CD8-positive, alpha-beta memory T cell (primary cell): ENCODE results near the gene MIGA2. TPM values are rescaled to one million over a fixed set of nuclear protein-coding genes. Genes with fewer than 3 reads are reported as not detected.
A peak's percentile ranks its signal among the peaks of the same experiment; 100 is the strongest.

ENCODE experiments used
- CTCF ChIA-PET: fragments of 350-600 bp; sonication (Branson Sonifier 250); formaldehyde crosslinking; loops from one replicate; lab custom pipeline; 2021; ENCODE audit warnings: antibody characterized with exemption; lab: Charles Lee
- POLR2A ChIA-PET: fragments of 350-600 bp; sonication (Branson Sonifier 250); formaldehyde crosslinking; loops from one replicate; lab custom pipeline; 2021; ENCODE audit warnings: antibody characterized with exemption; lab: Charles Lee
- DNase-seq, 5 donors: peaks; one replicate each; pipeline versions ENCODE4 v3.0.0 to v3.0.0-alpha.2; 2020 to 2022; ENCODE audit warnings: mixed read lengths in 1 of 5
- H3K27ac ChIP-seq: one replicate; pipeline ENCODE4 v1.7.0; 2013; ENCODE audit warnings: low read depth, mild to moderate bottlenecking, low read length, moderate library complexity
- H3K27me3 ChIP-seq: 2 replicates; pipeline ENCODE4 v1.7.0; 2013; ENCODE audit warnings: low read length, mild to moderate bottlenecking; ENCODE audit not compliant: insufficient read depth, poor library complexity, severe bottlenecking
- H3K36me3 ChIP-seq: 2 replicates; pipeline ENCODE4 v1.7.0; 2013; ENCODE audit warnings: mild to moderate bottlenecking, low read length, moderate library complexity; ENCODE audit not compliant: insufficient read depth
- H3K4me1 ChIP-seq: 2 replicates; pipeline ENCODE4 v1.7.0; 2013; ENCODE audit warnings: mild to moderate bottlenecking, low read length, moderate library complexity; ENCODE audit not compliant: insufficient read depth
- H3K4me3 ChIP-seq: 2 replicates; pipeline ENCODE4 v1.7.0; 2013; ENCODE audit warnings: mild to moderate bottlenecking, low read length
- H3K9me3 ChIP-seq: 2 replicates; pipeline ENCODE4 v1.7.0; 2013; ENCODE audit warnings: mild to moderate bottlenecking, low read length
- H3K27ac Mint-ChIP-seq, 8 donors: one replicate each; pipeline ENCODE4 v1.8.0; 2020 to 2021; ENCODE audit warnings: mixed read lengths in 8 of 8, mild to moderate bottlenecking in 6 of 8, inconsistent platforms in 3 of 8, moderate library complexity in 3 of 8
- H3K27me3 Mint-ChIP-seq, 2 donors: one replicate each; pipeline ENCODE4 v1.8.0; 2020 to 2021; ENCODE audit warnings: mixed read lengths in 2 of 2, mild to moderate bottlenecking in 1 of 2, moderate library complexity in 1 of 2
- H3K36me3 Mint-ChIP-seq, 3 donors: one replicate each; pipeline ENCODE4 v1.8.0; 2020 to 2021; ENCODE audit warnings: mixed read lengths in 3 of 3, inconsistent platforms in 1 of 3, mild to moderate bottlenecking in 1 of 3
- H3K4me1 Mint-ChIP-seq, 3 donors: one replicate each; pipeline ENCODE4 v1.8.0; 2020 to 2021; ENCODE audit warnings: mixed read lengths in 3 of 3, inconsistent platforms in 1 of 3, mild to moderate bottlenecking in 1 of 3
- H3K4me3 Mint-ChIP-seq, 7 donors: one replicate each; pipeline ENCODE4 v1.8.0; 2020 to 2021; ENCODE audit warnings: mixed read lengths in 7 of 7, mild to moderate bottlenecking in 6 of 7, moderate library complexity in 4 of 7, inconsistent platforms in 2 of 7
- H3K9me3 Mint-ChIP-seq, 5 donors: one replicate each; pipeline ENCODE4 v1.8.0; 2020 to 2022; ENCODE audit warnings: mixed read lengths in 5 of 5, mild to moderate bottlenecking in 3 of 5, moderate library complexity in 2 of 5, inconsistent platforms in 1 of 5
- polyA plus RNA-seq: library from polyadenylated mRNA; unstranded; fragments of 300-500 nt; fragmentation: Illumina TruSeq; gene quantifications from one replicate; pipeline ENCODE4 v1.2.3, GENCODE V29; 2021
- total RNA-seq, 2 experiments: library from RNA; stranded (reverse); gene quantifications; one replicate each; pipeline ENCODE4 v1.2.3, GENCODE V29; 2021

MIGA2 gene
- total and polyA plus RNA-seq, 3 experiments from 2014 or later, result 13.0 to 38.8 (median 35.5) TPM

DNA sequence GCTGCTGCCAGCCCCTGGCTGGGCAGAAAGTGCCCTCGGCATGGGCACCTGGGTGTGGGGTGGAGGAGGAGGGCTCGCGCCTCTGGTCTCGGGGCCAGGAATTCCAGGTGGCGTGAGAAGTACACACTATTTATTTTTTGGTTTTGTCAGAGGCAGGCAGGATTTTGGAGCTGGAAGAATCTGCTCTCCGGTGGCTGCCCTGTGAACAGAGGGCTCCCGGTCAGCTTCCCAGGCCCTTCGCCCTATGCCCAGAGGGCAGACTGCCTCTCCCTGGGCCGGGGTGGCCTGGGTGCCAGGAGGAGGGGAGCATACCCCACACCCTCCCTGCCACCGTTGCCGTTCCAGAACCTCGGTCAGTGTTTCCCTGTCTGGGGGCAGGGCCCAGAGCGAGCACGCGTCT, 52.8 kb downstream of the MIGA2 start:
- Histone ChIP-seq H3K27me3 (no peaks in the 10 kb centered on the region), H3K36me3 (peaks cover 28% of the 10 kb centered on the region), H3K9me3 (no peaks in the 10 kb centered on the region), H3K4me1 (no peaks in the 10 kb centered on the region), H3K4me3 (no peak overlapping the region), H3K27ac (no peak overlapping the region)
- Mint-ChIP-seq H3K27ac (no peak overlapping the region), H3K27me3 (no peaks in the 10 kb centered on the region), H3K9me3 (no peaks in the 10 kb centered on the region), H3K4me3 (no peak overlapping the region), H3K36me3 (peaks cover 0 to 53% (median 6%) of the 10 kb centered on the region in 3 donors), H3K4me1 (no peaks in the 10 kb centered on the region)
- no peak for DNase-seq
- POLR2A ChIA-PET, result no interaction called here
- CTCF ChIA-PET, result no interaction called here

DNA sequence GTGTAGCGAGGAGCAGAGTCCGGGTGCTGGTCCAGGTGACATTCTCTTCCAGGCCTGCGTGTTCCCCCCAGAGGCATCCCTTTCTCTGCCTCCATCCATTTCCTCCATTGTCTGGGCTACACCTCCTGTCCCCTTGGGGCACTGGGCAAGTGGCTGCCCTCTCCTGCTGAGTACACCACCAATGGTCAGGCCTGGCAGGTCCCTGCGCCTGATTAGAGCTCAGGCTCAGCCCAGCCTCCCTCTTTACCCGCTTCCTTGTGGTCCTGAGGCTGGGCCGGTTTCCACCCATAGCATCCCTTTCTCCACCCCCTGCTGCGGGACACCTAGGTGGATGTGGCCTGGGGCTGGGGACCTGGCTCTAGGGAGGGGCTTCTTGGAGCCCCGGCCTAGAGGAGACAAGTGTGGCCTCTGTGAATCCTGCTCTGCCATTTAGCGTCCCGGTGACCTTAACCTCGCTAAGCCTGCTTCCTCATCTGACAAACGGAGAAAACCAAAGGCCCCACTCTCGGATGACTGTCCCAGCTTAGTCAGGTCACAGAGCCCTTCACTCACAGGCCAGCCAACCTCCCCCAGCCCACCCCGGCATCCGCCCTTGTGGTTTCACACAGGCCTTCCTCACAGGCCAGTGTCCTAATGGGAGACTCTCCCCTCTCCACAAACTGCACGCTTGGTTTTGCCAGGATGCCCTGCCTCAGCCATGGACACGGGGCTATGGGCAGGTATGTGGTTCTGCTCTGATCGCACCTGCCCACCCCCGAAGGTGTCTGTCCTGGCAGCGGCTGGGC, 57.4 kb downstream of the MIGA2 start:
- no peaks in the 10 kb centered on the region for H3K27me3 ChIP-seq
- no peaks in the 10 kb centered on the region for H3K9me3 Mint-ChIP-seq
- H3K27ac ChIP-seq, result no peak overlapping the region
- H3K27me3 Mint-ChIP-seq, result no peaks in the 10 kb centered on the region
- no peak overlapping the region for H3K4me3 Mint-ChIP-seq
- CTCF ChIA-PET, result no interaction called here
- peak overlapping the region in 2 of 8 donors; percentile 29 to 93 for H3K27ac Mint-ChIP-seq
- H3K4me3 ChIP-seq, result no peak overlapping the region
- H3K9me3 ChIP-seq, result no peaks in the 10 kb centered on the region
- H3K4me1 ChIP-seq, result no peaks in the 10 kb centered on the region
- no peaks in the 10 kb centered on the region for H3K4me1 Mint-ChIP-seq
- no peak for DNase-seq
- peaks cover 1% of the 10 kb centered on the region for H3K36me3 ChIP-seq
- POLR2A ChIA-PET, result no interaction called here
- peaks cover 0 to 27% (median 6%) of the 10 kb centered on the region in 3 donors for H3K36me3 Mint-ChIP-seq

DNA sequence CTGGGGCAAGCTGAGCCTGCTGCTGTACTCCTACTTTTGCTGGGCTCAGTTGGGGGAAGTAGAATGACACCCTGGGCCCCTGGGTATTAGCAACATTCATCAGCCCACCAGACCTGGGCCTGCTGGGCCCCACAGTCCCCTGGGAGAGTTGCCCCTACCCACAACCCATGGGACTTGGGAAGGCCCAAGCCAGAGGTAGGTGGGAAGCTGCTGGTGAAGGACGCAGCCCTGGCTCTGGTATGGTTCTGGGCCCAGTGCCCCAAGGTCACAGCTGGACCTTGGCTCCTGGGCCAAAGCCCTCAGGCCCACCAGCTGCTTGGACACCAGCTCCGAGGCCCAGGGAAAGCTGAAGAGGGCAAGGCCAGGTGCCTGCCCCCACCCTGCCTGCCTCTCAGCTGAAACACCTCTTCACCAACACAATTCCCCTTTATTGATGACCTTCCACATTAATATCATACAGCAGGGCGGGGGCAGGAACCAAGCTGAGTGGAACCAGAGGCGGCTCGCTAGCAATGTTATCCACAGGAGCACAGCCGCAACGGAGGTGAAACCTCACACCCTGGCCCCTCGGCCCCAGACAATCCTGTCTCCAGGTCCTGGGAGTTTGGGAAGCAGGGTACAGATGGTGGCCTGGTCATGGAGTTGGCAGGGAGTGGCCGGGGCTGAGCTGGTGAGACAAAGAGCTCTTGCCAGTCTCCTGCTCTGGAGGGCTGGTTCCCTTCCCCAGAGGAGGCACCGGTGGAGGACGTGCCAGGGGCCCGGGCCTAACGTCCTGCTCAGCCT, 58.2 kb downstream of the MIGA2 start:
- H3K4me3 ChIP-seq, result no peak overlapping the region
- H3K9me3 ChIP-seq, result no peaks in the 10 kb centered on the region
- no peak overlapping the region for H3K27ac ChIP-seq
- Mint-ChIP-seq H3K4me3 (no peak overlapping the region), H3K9me3 (no peaks in the 10 kb centered on the region), H3K36me3 (peaks cover 0 to 21% (median 6%) of the 10 kb centered on the region in 3 donors), H3K27ac (no peak overlapping the region), H3K27me3 (no peaks in the 10 kb centered on the region), H3K4me1 (no peaks in the 10 kb centered on the region)
- CTCF ChIA-PET, result interaction anchor here (0.7 to 1.3 kb wide), 2 partner anchors 44 to 80 kb away, joined by 3 read pairs; no protein-coding TSS in a partner anchor
- no peak for DNase-seq
- no peaks in the 10 kb centered on the region for H3K4me1 ChIP-seq
- no peaks in the 10 kb centered on the region for H3K36me3 ChIP-seq
- H3K27me3 ChIP-seq, result no peaks in the 10 kb centered on the region
- POLR2A ChIA-PET, result no interaction called here

DNA sequence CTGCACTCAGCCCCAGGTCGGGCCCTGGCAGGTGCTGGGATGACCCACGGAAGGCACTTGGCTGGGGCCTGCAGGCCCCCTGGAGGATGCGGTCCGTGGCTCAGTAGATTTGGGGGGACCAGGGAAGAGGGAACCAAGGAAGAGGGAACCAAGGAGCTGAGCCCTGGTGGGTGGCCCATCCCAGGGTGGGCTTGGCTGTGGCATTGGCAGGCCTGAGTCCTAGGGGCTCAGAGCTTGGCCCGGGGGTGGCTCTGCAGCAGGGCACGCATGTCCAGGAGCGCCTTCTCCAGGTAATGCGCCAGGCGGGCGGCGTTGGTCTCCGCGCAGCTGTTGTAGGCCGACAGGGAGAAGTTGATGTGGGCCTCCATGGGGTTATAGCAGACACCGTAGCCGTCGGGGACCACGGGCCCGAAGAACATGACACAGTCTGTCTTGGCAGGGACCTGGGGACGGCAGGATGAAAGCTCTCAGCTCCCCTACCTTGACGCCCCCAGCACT, 58.8 kb downstream of the MIGA2 start:
- Histone ChIP-seq H3K27me3 (no peaks in the 10 kb centered on the region), H3K9me3 (no peaks in the 10 kb centered on the region), H3K4me1 (no peaks in the 10 kb centered on the region), H3K4me3 (no peak overlapping the region), H3K27ac (no peak overlapping the region), H3K36me3 (no peaks in the 10 kb centered on the region)
- no peak overlapping the region for H3K4me3 Mint-ChIP-seq
- no peak for DNase-seq
- CTCF ChIA-PET, result interaction anchor here (0.7 to 1.3 kb wide), 2 partner anchors 44 to 79 kb away, joined by 3 read pairs; no protein-coding TSS in a partner anchor
- no peaks in the 10 kb centered on the region for H3K27me3 Mint-ChIP-seq
- peaks cover 0 to 14% (median 3%) of the 10 kb centered on the region in 3 donors for H3K36me3 Mint-ChIP-seq
- no peaks in the 10 kb centered on the region for H3K9me3 Mint-ChIP-seq
- peak overlapping the region in 1 of 8 donors; percentile 47 for H3K27ac Mint-ChIP-seq
- POLR2A ChIA-PET, result no interaction called here
- no peaks in the 10 kb centered on the region for H3K4me1 Mint-ChIP-seq

DNA sequence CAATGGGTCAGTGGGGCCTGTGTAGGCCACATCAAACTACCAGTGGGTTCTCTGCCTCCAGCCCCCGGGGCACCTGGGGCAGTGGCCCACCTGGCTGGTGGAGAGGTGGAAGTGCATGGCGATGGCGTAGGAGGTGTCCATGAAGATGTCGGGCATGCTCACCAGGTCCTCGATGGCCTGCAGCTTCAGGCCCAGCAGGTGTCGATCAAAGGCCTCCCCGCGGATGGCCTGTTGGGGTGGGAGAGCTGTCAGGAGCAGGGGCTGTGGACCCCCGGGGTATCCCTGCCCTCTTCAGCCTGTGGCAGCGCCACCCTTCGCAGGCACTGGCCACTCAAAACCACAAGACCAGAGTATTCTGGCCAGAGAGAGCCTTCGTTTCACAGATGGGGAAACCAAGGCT, 59.5 kb downstream of the MIGA2 start:
- Histone ChIP-seq H3K9me3 (no peaks in the 10 kb centered on the region), H3K4me1 (no peaks in the 10 kb centered on the region), H3K27ac (no peak overlapping the region), H3K4me3 (no peak overlapping the region), H3K27me3 (no peaks in the 10 kb centered on the region), H3K36me3 (no peaks in the 10 kb centered on the region)
- H3K4me3 Mint-ChIP-seq, result no peak overlapping the region
- no peaks in the 10 kb centered on the region for H3K4me1 Mint-ChIP-seq
- no peaks in the 10 kb centered on the region for H3K27me3 Mint-ChIP-seq
- no peak for DNase-seq
- no peak overlapping the region for H3K27ac Mint-ChIP-seq
- ChIA-PET POLR2A (no interaction called here), CTCF (no interaction called here)
- no peaks in the 10 kb centered on the region for H3K9me3 Mint-ChIP-seq
- peaks cover 0 to 9% (median 2%) of the 10 kb centered on the region in 3 donors for H3K36me3 Mint-ChIP-seq

DNA sequence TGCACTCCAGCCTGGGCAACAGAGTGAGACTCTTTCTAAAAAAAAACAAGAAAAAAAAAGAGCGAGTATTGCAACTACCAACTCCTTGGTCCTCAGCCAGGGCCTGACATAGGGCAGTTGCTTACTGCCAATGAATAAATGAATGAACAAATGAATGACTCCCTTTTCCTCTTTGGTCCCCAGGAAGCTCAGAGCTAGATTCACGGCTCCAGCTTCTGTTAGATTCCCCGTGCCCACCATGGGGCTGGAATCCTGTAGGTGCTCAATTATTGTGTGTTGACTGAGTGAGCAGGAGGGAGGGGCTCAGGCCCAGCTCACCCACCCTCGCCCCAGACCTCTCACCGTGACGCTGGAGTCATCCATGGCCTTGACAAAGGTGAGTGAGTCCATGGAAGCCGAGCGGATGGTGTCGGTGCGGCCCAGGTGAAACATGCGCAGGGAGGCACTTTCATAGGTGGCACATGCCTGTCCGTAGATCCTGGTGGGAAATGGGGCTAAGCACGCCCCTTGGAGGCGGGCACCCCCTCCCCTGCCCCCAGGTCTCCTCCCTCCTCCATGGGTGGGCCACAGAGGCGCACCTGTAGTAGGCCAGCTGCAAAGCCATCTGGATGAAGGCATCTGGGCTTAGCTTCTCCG, 61.4 kb downstream of the MIGA2 start:
- POLR2A ChIA-PET, result interaction anchor here (0.9 kb wide), 1 partner anchor 16 kb away, joined by 3 read pairs; no protein-coding TSS in a partner anchor
- H3K36me3 Mint-ChIP-seq, result peaks cover 0 to 8% (median 2%) of the 10 kb centered on the region in 3 donors
- DNase-seq, result no peak
- Histone ChIP-seq H3K4me3 (no peak overlapping the region), H3K9me3 (no peaks in the 10 kb centered on the region), H3K27ac (no peak overlapping the region), H3K36me3 (no peaks in the 10 kb centered on the region), H3K27me3 (no peaks in the 10 kb centered on the region), H3K4me1 (no peaks in the 10 kb centered on the region)
- H3K4me1 Mint-ChIP-seq, result no peaks in the 10 kb centered on the region
- H3K27me3 Mint-ChIP-seq, result no peaks in the 10 kb centered on the region
- H3K9me3 Mint-ChIP-seq, result no peaks in the 10 kb centered on the region
- H3K4me3 Mint-ChIP-seq, result no peak overlapping the region
- CTCF ChIA-PET, result interaction anchor here (1.2 to 1.4 kb wide), 2 partner anchors 12 to 28 kb away, joined by 3 to 5 read pairs; no protein-coding TSS in a partner anchor
- no peak overlapping the region for H3K27ac Mint-ChIP-seq

DNA sequence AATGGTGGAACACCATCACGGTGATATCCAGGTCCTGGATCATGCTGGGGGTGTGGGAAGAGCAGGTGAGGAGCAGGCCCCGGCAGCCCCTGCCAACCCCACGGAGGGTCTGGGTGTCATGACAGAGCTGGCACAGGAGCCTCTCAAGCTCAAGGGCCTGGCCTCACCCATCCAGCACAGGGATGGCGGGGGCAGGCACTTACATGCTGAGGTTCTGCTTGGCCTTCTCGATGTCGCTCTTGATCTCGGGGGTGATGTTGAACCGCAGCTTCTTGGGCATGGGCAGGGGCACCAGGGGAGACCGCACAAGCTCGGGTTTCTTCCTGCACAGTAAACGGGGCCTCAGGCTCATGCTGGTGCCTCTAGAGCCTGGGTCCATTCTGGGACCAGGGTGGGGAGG, 61.9 kb downstream of the MIGA2 start:
- H3K36me3 Mint-ChIP-seq, result peaks cover 0 to 8% (median 2%) of the 10 kb centered on the region in 3 donors
- H3K27ac ChIP-seq, result no peak overlapping the region
- CTCF ChIA-PET, result interaction anchor here (1.2 to 1.4 kb wide), 2 partner anchors 11 to 29 kb away, joined by 3 to 5 read pairs; no protein-coding TSS in a partner anchor
- POLR2A ChIA-PET, result no interaction called here
- H3K4me1 ChIP-seq, result no peaks in the 10 kb centered on the region
- DNase-seq, result no peak
- no peak overlapping the region for H3K4me3 ChIP-seq
- peak overlapping the region in 1 of 8 donors; percentile 80 for H3K27ac Mint-ChIP-seq
- no peaks in the 10 kb centered on the region for H3K4me1 Mint-ChIP-seq
- no peaks in the 10 kb centered on the region for H3K9me3 ChIP-seq
- H3K27me3 Mint-ChIP-seq, result no peaks in the 10 kb centered on the region
- no peaks in the 10 kb centered on the region for H3K27me3 ChIP-seq
- H3K9me3 Mint-ChIP-seq, result no peaks in the 10 kb centered on the region
- no peak overlapping the region for H3K4me3 Mint-ChIP-seq
- no peaks in the 10 kb centered on the region for H3K36me3 ChIP-seq
